ENCODE measurements around the gene DUOXA1. TPM values are rescaled to one million over a fixed set of nuclear protein-coding genes. Genes with fewer than 3 reads are reported as not detected.

DUOXA1 gene
- total and polyA plus RNA-seq, 2 experiments from 2014 or later: not detected

- TF ChIP-seq ZNF462 (CRISPR knock-in tag; IDR thresholded peaks at IDR 0.05): no peak
Observed at GRCh38 chr15:45174069-45174468, 44.4 kb upstream of the DUOXA1 start (continued).

- H3K79me2 ChIP-seq (replicated peaks; ENCODE audit: insufficient read depth): no peaks in the 10 kb centered on the region
- no peak overlapping the region for H3K27ac Mint-ChIP-seq
- no peaks in the 10 kb centered on the region for H3K27me3 ChIP-seq (ENCODE audit: insufficient read depth)
- no peak for DNase-seq (ENCODE audit: low spot score)
- no peak for ATAC-seq
- no peaks in the 10 kb centered on the region; the same call in 1 of the 2 replicates for H3K36me3 ChIP-seq (ENCODE audit: insufficient read depth)
- H3K4me2 ChIP-seq: no peak overlapping the region
- no peak overlapping the region for H3K27ac ChIP-seq (ENCODE audit: low read depth)
- H3K4me3 Mint-ChIP-seq: no peak overlapping the region
- peaks cover 35% of the 10 kb centered on the region for H3K4me1 Mint-ChIP-seq
- H2AFZ ChIP-seq: no peak overlapping the region
- no peaks in the 10 kb centered on the region; the same call in 2 of the 3 replicates for H3K9me3 Mint-ChIP-seq
- peaks cover 26% of the 10 kb centered on the region for H3K4me1 ChIP-seq (ENCODE audit: insufficient read depth)
- H3K27me3 Mint-ChIP-seq (ENCODE audit: insufficient read depth, low read depth, poor library complexity): peaks cover 12% of the 10 kb centered on the region
- no peaks in the 10 kb centered on the region for H3F3A ChIP-seq (replicated peaks; ENCODE audit: low read depth)
- H4K20me1 ChIP-seq (replicated peaks; ENCODE audit: insufficient read depth): peaks cover 2% of the 10 kb centered on the region; the same call in 1 of the 2 replicates
- H3K36me3 Mint-ChIP-seq (ENCODE audit: low read depth): peaks cover 39% of the 10 kb centered on the region
- H3K4me3 ChIP-seq: no peak overlapping the region
- no peaks in the 10 kb centered on the region for H3K9me2 ChIP-seq (ENCODE audit: insufficient read depth)
- TF ChIP-seq NANOG (IDR thresholded peaks at IDR 0.05; ENCODE audit: borderline replicate concordance) (no peak), POLR2AphosphoS5 (IDR thresholded peaks at IDR 0.05; ENCODE audit: low read depth) (no peak), CTCF (conservative IDR thresholded peaks at IDR 0.05; ENCODE audit: low read depth in 2 of 2) (no peak), ZNF462 (CRISPR knock-in tag; IDR thresholded peaks at IDR 0.05) (no peak), ZNF114 (CRISPR knock-in tag; IDR thresholded peaks at IDR 0.05) (no peak)
Observed at GRCh38 chr15:45171912-45172311, 42.2 kb upstream of the DUOXA1 start.
